H9 (cell line): Measurements from ENCODE around the gene STOX2. TPM values are rescaled to one million over a fixed set of nuclear protein-coding genes. Genes with fewer than 3 reads are reported as not detected.

Experiments used
- DNase-seq: peaks from one replicate; pipeline ENCODE4 v3.0.0-alpha.2; 2017
- H2AFZ ChIP-seq: one replicate; pipeline ENCODE4 v1.6.1; 2013; ENCODE audit warnings: mild to moderate bottlenecking, low read length, control low read depth, moderate library complexity
- H2AK5ac ChIP-seq: 2 replicates; pipeline ENCODE4 v1.6.1; 2013; ENCODE audit warnings: low read length, control low read depth, mixed read lengths; ENCODE audit not compliant: insufficient read length
- H2BK120ac ChIP-seq: one replicate; pipeline ENCODE4 v1.6.1; 2013; ENCODE audit warnings: low read depth, mild to moderate bottlenecking, low read length, control low read depth, inconsistent platforms; ENCODE audit not compliant: poor library complexity, severe bottlenecking
- H2BK12ac ChIP-seq: 2 replicates; pipeline ENCODE4 v1.6.1; 2013; ENCODE audit warnings: low read length, control low read depth, mixed read lengths, low read depth; ENCODE audit not compliant: insufficient read length
- H2BK15ac ChIP-seq: 2 replicates; pipeline ENCODE4 v1.6.1; 2013; ENCODE audit warnings: low read depth, low read length, control low read depth
- H2BK20ac ChIP-seq: one replicate; pipeline ENCODE4 v1.6.1; 2013; ENCODE audit warnings: low read depth, mild to moderate bottlenecking, low read length, control low read depth, inconsistent platforms; ENCODE audit not compliant: poor library complexity, severe bottlenecking
- H2BK5ac ChIP-seq: 2 replicates; pipeline ENCODE4 v1.6.1; 2013; ENCODE audit warnings: low read length, control low read depth, mixed read lengths; ENCODE audit not compliant: insufficient read length
- H3K14ac ChIP-seq: 2 replicates; pipeline ENCODE4 v1.6.1; 2013; ENCODE audit warnings: low read length, control low read depth; ENCODE audit not compliant: insufficient read depth
- H3K18ac ChIP-seq: 2 replicates; pipeline ENCODE4 v1.6.1; 2013; ENCODE audit warnings: low read depth, mild to moderate bottlenecking, mixed read lengths, low read length, control low read depth; ENCODE audit not compliant: insufficient read length
- H3K23ac ChIP-seq: 2 replicates; pipeline ENCODE4 v1.6.1; 2013; ENCODE audit warnings: low read length, control low read depth, mixed read lengths, low read depth; ENCODE audit not compliant: insufficient read length
- H3K23me2 ChIP-seq: 2 replicates; pipeline ENCODE4 v1.6.1; 2013; ENCODE audit warnings: low read depth, mild to moderate bottlenecking, mixed read lengths, low read length, control low read depth; ENCODE audit not compliant: insufficient read length, poor library complexity, severe bottlenecking
- H3K27ac ChIP-seq: 2 replicates; pipeline ENCODE4 v1.5.1; 2013; ENCODE audit warnings: low read length, control low read depth, mixed read lengths, low read depth; ENCODE audit not compliant: insufficient read length
- H3K27me3 ChIP-seq: 2 replicates; pipeline ENCODE4 v1.6.1; 2013; ENCODE audit warnings: low read length, control low read depth, inconsistent platforms; ENCODE audit not compliant: insufficient read depth
- H3K4ac ChIP-seq: 2 replicates; pipeline ENCODE4 v1.6.1; 2013; ENCODE audit warnings: low read depth, mild to moderate bottlenecking, control low read depth, inconsistent platforms, low read length, moderate library complexity
- H3K4me1 ChIP-seq: 2 replicates; pipeline ENCODE4 v1.6.1; 2013; ENCODE audit warnings: low read length, control low read depth, inconsistent platforms; ENCODE audit not compliant: insufficient read depth
- H3K4me2 ChIP-seq: 2 replicates; pipeline ENCODE4 v1.6.1; 2013; ENCODE audit warnings: low read length, control low read depth, mixed read lengths; ENCODE audit not compliant: insufficient read length, insufficient read depth
- H3K56ac ChIP-seq: 2 replicates; pipeline ENCODE4 v1.6.1; 2013; ENCODE audit warnings: low read depth, mild to moderate bottlenecking, mixed read lengths, low read length, control low read depth; ENCODE audit not compliant: insufficient read length
- H3K79me1 ChIP-seq: 2 replicates; pipeline ENCODE4 v1.6.1; 2013; ENCODE audit warnings: low read depth, mild to moderate bottlenecking, moderate library complexity, low read length, control low read depth, inconsistent platforms; ENCODE audit not compliant: insufficient read depth, poor library complexity, severe bottlenecking
- H3K79me2 ChIP-seq: 2 replicates; pipeline ENCODE4 v1.6.1; 2013; ENCODE audit warnings: low read length, control low read depth, inconsistent platforms; ENCODE audit not compliant: insufficient read depth
- H3K9ac ChIP-seq: 2 replicates; pipeline ENCODE4 v1.6.1; 2013; ENCODE audit warnings: low read length, control low read depth, mixed read lengths; ENCODE audit not compliant: insufficient read length; ENCODE audit errors: extremely low read depth
- H3K9me3 ChIP-seq: one replicate; pipeline ENCODE4 v1.6.1; 2013; ENCODE audit warnings: low read depth, low read length, inconsistent platforms; ENCODE audit not compliant: control insufficient read depth
- H3T11ph ChIP-seq: one replicate; pipeline ENCODE4 v1.6.1; 2013; ENCODE audit warnings: mild to moderate bottlenecking, low read length, control low read depth, inconsistent platforms
- H4K20me1 ChIP-seq: one replicate; pipeline ENCODE4 v1.6.1; 2013; ENCODE audit not compliant: control insufficient read depth, insufficient read length, insufficient read depth
- H4K5ac ChIP-seq: 2 replicates; pipeline ENCODE4 v1.6.1; 2013; ENCODE audit warnings: low read depth, mild to moderate bottlenecking, mixed read lengths, low read length, control low read depth; ENCODE audit not compliant: insufficient read length
- H4K8ac ChIP-seq: replicated peaks from 2 replicates; pipeline ENCODE4 v1.6.1; 2013; ENCODE audit warnings: low read length, control low read depth, mixed read lengths, low read depth; ENCODE audit not compliant: insufficient read length
- H4K91ac ChIP-seq: 2 replicates; pipeline ENCODE4 v1.6.1; 2013; ENCODE audit warnings: low read depth, mild to moderate bottlenecking, moderate library complexity, mixed read lengths, low read length, control low read depth; ENCODE audit not compliant: insufficient read length
- H3K27ac Mint-ChIP-seq, 3 experiments: 2 replicates in 2 of 3; 3 replicates in 1 of 3; pipeline ENCODE4 v1.8.0; 2020 to 2021; ENCODE audit warnings: mixed read lengths in 3 of 3, mild to moderate bottlenecking in 1 of 3, moderate library complexity in 1 of 3
- H3K27me3 Mint-ChIP-seq: 2 replicates; pipeline ENCODE4 v1.8.0; 2021; ENCODE audit warnings: low read depth, mild to moderate bottlenecking, moderate library complexity, mixed read lengths
- H3K36me3 Mint-ChIP-seq, 3 experiments: 2 replicates in 2 of 3; 3 replicates in 1 of 3; pipeline ENCODE4 v1.8.0; 2020 to 2021; ENCODE audit warnings: low read depth in 3 of 3, mixed read lengths in 3 of 3; ENCODE audit not compliant: insufficient read depth in 1 of 3
- H3K4me1 Mint-ChIP-seq, 2 experiments: 2 replicates each; pipeline ENCODE4 v1.8.0; 2020; ENCODE audit warnings: mixed read lengths in 2 of 2
- H3K4me3 Mint-ChIP-seq, 2 experiments: 2 replicates in 1 of 2; 3 replicates in 1 of 2; pipeline ENCODE4 v1.8.0; 2020 to 2021; ENCODE audit warnings: mild to moderate bottlenecking in 2 of 2, mixed read lengths in 2 of 2, moderate library complexity in 1 of 2
- H3K9me3 Mint-ChIP-seq, 2 experiments: 2 replicates in 1 of 2; 3 replicates in 1 of 2; pipeline ENCODE4 v1.8.0; 2020; ENCODE audit warnings: mild to moderate bottlenecking in 2 of 2, mixed read lengths in 2 of 2, moderate library complexity in 1 of 2
- WGBS: extraction: QIAGEN DNeasy Blood & Tissue Kit; methylation state at CpG from one replicate; pipeline ENCODE4 v1.1.7; 2013; ENCODE audit warnings: missing lambda C conversion rate, low lambda C conversion rate, mixed read lengths; ENCODE audit not compliant: insufficient read length; ENCODE audit errors: extremely low coverage; 5-methylcytosine and 5-hydroxymethylcytosine counted together
- total RNA-seq: library from RNA; stranded (reverse); gene quantifications from 2 replicates; pipeline ENCODE4 v1.2.1, GENCODE V29; 2021
- TF ChIP-seq, protein P1 (sequence below): fragments of 200-600 bp; sonication (generic); conservative IDR thresholded peaks from 3 replicates; pipeline ENCODE4 v1.8.0; 2021; ENCODE audit warnings: antibody characterized with exemption, mild to moderate bottlenecking

Gene STOX2
- total RNA-seq, 1 experiment from 2014 or later = 28.2 TPM

DNA sequence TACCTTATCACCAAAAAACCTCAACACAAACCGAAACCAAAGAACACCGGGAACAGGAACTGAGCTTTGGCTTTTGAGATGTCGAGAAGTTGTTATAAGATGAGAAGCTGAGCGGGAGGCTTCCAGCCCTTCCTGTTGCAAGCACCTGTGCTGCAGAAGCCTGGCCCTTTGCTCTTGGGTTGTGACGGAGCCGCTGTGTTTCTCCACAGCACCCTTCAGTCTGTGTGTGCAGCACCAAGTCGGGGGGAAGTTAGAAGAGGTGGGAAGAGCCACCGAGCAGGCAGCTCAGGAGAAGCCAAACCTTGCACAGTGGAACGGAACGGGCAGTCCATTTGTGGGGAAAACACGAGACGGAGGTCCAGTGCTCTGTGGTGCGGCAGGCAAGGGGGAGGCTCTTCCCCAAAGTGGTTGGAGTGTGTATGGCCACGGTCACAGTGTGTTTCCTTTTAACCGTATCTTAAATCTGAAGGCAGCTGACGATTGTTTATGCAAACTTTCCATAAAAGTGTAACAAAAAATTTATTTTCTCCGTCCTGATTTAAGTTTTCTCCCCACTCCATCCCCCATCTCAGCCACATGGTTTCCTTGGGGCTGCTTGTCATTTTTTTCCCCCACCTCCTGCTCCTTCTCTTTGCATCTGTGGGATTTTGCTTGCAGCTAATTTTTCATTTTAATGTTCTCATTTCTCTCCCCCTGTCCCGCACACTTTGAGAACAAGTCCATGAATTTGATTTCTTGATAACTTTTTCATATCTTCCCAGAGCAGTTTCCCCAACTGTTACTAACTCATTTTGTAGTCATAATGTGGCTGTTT is 123.7 kb downstream of the STOX2 start:
- TF ChIP-seq, protein P1, sequence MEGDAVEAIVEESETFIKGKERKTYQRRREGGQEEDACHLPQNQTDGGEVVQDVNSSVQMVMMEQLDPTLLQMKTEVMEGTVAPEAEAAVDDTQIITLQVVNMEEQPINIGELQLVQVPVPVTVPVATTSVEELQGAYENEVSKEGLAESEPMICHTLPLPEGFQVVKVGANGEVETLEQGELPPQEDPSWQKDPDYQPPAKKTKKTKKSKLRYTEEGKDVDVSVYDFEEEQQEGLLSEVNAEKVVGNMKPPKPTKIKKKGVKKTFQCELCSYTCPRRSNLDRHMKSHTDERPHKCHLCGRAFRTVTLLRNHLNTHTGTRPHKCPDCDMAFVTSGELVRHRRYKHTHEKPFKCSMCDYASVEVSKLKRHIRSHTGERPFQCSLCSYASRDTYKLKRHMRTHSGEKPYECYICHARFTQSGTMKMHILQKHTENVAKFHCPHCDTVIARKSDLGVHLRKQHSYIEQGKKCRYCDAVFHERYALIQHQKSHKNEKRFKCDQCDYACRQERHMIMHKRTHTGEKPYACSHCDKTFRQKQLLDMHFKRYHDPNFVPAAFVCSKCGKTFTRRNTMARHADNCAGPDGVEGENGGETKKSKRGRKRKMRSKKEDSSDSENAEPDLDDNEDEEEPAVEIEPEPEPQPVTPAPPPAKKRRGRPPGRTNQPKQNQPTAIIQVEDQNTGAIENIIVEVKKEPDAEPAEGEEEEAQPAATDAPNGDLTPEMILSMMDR = no peak
- Histone ChIP-seq H2AK5ac (no peak overlapping the region), H2BK20ac (no peak overlapping the region), H3K79me2 (no peaks in the 10 kb centered on the region), H2AFZ (no peak overlapping the region), H4K91ac (no peak overlapping the region), H3K27ac (no peak overlapping the region), H3K27me3 (no peaks in the 10 kb centered on the region), H3K23ac (no peak overlapping the region), H3K18ac (no peak overlapping the region), H4K5ac (no peak overlapping the region), H3K4ac (no peak overlapping the region), H2BK5ac (no peak overlapping the region), H3K9me3 (no peaks in the 10 kb centered on the region), H3T11ph (no peak overlapping the region), H3K4me1 (no peaks in the 10 kb centered on the region), H2BK120ac (no peak overlapping the region), H3K14ac (peak overlapping the region; percentile 69; the same call in 1 of the 2 replicates), H3K23me2 (no peaks in the 10 kb centered on the region), H3K9ac (no peak overlapping the region), H3K56ac (no peak overlapping the region), H3K79me1 (no peaks in the 10 kb centered on the region), H3K4me2 (no peak overlapping the region), H4K8ac (no peak overlapping the region), H2BK15ac (no peak overlapping the region), H4K20me1 (no peaks in the 10 kb centered on the region), H2BK12ac (no peak overlapping the region)
- Mint-ChIP-seq H3K4me1 (peaks cover 5% of the 10 kb centered on the region in 2 experiments; a peak in 2 of 4 replicates), H3K36me3 (peaks cover 0 to 3% (median 0%) of the 10 kb centered on the region in 3 experiments; a peak in 2 of 7 replicates), H3K9me3 (no peaks in the 10 kb centered on the region; a peak in 1 of 5 replicates), H3K27me3 (no peaks in the 10 kb centered on the region; the same call in 1 of the 2 replicates), H3K27ac (peak overlapping the region in 2 of 3 experiments; percentile 68; a peak in 2 of 7 replicates), H3K4me3 (no peak overlapping the region)
- no peak for DNase-seq
- no CpG with 5 or more reads among the region's 18 CpGs for WGBS
